Measurements from ENCODE around the gene ALK.
A peak's percentile ranks its signal among the peaks of the same experiment; 100 is the strongest.

DNA sequence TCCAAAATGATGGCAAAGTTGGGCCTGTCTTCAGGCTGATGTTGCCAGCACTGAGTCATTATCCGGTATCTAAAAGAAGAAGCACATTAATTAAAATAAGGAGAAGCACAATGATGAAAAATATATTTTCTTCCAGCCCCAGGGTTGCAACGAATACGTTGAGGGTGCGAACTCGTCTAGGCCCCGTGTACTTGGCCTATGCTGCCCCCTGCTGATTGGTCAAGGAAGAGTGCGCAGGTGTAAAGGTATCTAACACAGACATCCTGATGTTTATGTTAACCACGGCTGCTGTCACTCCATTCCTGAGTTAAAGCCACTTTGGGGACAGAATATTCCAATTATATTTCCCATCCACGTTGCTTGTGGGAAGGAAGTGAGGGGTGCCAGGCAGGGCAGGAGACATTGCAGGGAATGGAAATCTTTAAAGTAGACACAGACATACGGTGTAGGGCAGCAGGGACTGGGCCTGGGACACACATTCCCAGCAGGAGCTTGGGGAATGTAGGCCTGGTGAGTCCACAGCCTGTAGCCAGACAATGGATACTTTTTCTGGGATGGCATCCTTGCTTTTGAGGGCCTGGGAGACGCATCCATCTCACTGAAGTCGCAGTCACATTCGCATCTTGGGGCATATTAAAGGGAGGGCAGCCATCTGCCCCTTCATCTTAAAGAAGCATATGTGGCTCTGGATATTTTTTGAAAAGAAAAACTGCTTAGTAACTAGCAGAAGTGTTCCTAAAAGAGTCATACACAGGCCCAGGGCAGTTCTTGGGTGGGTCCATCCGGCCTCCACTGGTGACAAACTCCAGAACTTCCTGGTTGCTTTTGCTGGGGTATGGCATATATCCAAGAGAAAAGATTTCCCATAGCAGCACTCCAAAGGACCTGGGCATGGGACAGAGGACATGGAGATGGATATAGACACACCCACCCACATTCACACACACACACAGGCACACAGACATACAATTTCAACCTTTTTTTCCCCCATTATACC lies 724.3 kb downstream of the ALK start:
- TF ChIP-seq, protein P1, sequence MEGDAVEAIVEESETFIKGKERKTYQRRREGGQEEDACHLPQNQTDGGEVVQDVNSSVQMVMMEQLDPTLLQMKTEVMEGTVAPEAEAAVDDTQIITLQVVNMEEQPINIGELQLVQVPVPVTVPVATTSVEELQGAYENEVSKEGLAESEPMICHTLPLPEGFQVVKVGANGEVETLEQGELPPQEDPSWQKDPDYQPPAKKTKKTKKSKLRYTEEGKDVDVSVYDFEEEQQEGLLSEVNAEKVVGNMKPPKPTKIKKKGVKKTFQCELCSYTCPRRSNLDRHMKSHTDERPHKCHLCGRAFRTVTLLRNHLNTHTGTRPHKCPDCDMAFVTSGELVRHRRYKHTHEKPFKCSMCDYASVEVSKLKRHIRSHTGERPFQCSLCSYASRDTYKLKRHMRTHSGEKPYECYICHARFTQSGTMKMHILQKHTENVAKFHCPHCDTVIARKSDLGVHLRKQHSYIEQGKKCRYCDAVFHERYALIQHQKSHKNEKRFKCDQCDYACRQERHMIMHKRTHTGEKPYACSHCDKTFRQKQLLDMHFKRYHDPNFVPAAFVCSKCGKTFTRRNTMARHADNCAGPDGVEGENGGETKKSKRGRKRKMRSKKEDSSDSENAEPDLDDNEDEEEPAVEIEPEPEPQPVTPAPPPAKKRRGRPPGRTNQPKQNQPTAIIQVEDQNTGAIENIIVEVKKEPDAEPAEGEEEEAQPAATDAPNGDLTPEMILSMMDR (conservative IDR thresholded peaks at IDR 0.05) = peak; percentile 87
- no peak for TF ChIP-seq ZFX (IDR thresholded peaks at IDR 0.05)
